HuH-7 (cell line): ENCODE measurements around the gene GPX1.
"Not testable (repeated sequence)": the region's sequence is repeated elsewhere in the genome, so short reads cannot be mapped to it uniquely, and the experiment has no call there.

Experiments used
- DNase-seq: peaks from one replicate; pipeline ENCODE4 v3.0.0; 2011; ENCODE audit warnings: low spot score

Gene GPX1

DNA sequence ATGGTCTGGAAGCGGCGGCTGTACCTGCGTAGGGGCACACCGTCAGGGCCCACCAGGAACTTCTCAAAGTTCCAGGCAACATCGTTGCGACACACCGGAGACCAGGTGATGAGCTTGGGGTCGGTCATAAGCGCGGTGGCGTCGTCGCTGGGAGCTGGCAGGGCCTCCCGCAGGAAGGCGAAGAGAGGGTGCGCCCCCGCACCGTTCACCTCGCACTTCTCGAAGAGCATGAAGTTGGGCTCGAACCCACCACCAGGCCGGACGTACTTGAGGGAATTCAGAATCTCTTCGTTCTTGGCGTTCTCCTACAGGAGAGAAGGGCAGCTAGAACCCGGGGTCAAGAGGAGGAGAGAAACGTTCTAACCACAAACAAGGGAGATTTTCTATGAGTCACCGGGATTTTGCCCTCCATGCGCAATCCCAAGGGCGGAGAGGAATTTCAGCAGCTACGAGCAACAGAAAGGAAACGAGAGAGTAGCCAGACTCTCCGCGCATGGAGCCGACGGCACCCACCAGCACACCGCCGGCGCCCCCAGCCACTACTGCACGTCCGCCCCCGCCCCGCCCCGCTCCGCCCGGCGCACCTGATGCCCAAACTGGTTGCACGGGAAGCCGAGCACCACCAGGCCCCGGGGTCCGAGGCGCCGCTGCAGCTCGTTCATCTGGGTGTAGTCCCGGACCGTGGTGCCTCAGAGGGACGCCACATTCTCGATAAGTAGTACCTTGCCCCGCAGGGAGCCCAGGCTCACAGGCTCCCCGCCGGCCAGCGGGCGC lies 523 bp downstream of the GPX1 start:
- DNase-seq = not testable (repeated sequence)

GRCh38 chr3:49357095-49357442 lies 1.1 kb downstream of the GPX1 start:
- DNase-seq = not testable (repeated sequence)

- DNase-seq = no peak
Measured at GRCh38 chr3:49352890-49353421, 5.2 kb downstream of the GPX1 start.

GRCh38 chr3:49352281-49352680 lies 5.9 kb downstream of the GPX1 start:
- DNase-seq = no peak

DNA sequence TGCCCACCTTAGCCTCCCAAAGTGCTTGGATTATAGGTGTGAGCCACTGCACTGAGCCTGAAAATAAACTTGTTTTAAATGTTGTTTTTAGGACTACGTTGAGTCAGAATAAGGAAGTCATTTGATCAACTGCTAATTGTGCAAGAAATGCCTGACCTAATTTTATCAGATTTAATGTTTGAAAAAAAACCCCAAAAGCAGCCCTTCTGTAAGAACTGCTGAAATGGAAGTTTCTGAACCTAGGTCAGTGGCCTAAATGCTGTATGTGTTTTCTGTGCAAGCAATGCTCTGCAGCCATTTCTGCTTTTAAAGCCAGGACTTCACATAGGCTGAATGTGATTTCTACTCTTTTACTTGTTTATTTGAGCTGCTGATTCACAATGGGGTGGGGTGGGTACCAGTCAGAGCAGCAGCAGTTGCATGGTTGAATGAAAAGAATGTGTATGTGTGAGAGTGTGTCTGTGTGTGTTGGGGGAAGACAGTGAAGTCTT lies 6.6 kb downstream of the GPX1 start:
- no peak for DNase-seq

GRCh38 chr3:49349348-49350114 lies 8.6 kb downstream of the GPX1 start:
- no peak for DNase-seq

- not testable (repeated sequence) for DNase-seq
Measured at GRCh38 chr3:49348361-49348760, 9.8 kb downstream of the GPX1 start.

- DNase-seq = no peak
Measured at GRCh38 chr3:49346797-49347251, 11.3 kb downstream of the GPX1 start.

- DNase-seq = no peak
Measured at GRCh38 chr3:49343163-49343562, 15.0 kb downstream of the GPX1 start.

- no peak for DNase-seq
Measured at GRCh38 chr3:49341996-49342395, 16.2 kb downstream of the GPX1 start.

GRCh38 chr3:49339941-49340800 lies 18.0 kb downstream of the GPX1 start, which contains the start of gene USP4:
USP4 (minus strand) TSS chr3:49340053; CDS start chr3:49340024, 29 bp downstream.
- peak; percentile 86 for DNase-seq

GRCh38 chr3:49339581-49339940 lies 18.6 kb downstream of the GPX1 start:
- DNase-seq = peak; percentile 51

- no peak for DNase-seq
Measured at GRCh38 chr3:49333916-49334633, 24.1 kb downstream of the GPX1 start.

- DNase-seq = no peak
Measured at GRCh38 chr3:49333091-49333490, 25.1 kb downstream of the GPX1 start.

- DNase-seq = no peak
Measured at GRCh38 chr3:49329186-49329585, 29.0 kb downstream of the GPX1 start.

GRCh38 chr3:49328350-49328749 lies 29.8 kb downstream of the GPX1 start:
- not testable (repeated sequence) for DNase-seq

GRCh38 chr3:49327485-49327884 lies 30.7 kb downstream of the GPX1 start:
- peak; percentile 44 for DNase-seq

GRCh38 chr3:49324768-49325167 lies 33.4 kb downstream of the GPX1 start:
- DNase-seq = no peak

DNA sequence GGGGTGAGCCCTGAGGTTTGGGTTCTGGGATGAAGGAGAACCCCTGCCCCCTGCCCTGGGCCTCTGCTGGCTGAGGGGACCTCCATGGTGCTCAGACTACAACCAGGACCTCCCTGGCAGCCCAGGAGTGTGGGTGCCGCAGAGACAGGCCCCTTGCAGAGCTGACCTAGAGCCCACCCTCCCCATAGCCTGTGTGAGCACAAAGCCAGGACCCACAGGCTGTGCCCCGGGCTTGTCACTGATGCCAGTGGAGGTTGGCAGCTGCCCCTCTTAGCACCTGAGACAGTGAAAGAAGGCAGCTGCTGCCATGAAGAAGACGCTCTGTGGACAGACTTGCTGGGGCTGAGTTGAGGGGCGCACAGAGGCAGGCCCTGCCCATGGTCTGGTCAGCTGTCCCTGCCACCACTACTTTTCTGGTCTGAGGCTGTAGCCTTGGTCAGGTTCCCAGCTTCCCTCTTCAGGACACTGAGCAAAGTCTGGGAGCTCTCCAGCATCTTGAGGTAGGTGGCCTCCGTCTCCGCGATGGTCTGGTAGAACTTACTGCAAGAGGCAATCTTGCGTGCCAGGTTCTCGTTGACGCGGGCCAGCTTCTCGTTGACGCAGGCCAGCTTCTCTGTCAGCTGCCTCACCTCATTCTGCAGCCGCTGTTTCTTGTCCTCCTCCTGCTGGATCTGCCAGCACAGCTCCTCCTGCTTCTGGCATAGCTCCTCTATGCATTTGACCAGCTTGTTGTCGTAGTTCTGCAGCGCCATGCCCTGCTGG lies 41.3 kb downstream of the GPX1 start:
- no peak for DNase-seq

- no peak for DNase-seq
Measured at GRCh38 chr3:49313896-49314688, 44.1 kb downstream of the GPX1 start.
